HepG2 (cell line): Measurements from ENCODE around the gene LSM12. TPM values are rescaled to one million over a fixed set of nuclear protein-coding genes. Genes with fewer than 3 reads are reported as not detected.

ENCODE experiments used
- CREB1 ChIP-seq, 2 experiments: fragments of 450-650 bp in 1 of 2; IDR thresholded peaks; 2 replicates each; pipeline ENCODE4 v1.6.1; 2016 to 2017; ENCODE audit warnings: control low read depth in 1 of 2, mild to moderate bottlenecking in 1 of 2, missing compliant biosample characterization in 1 of 2, missing genetic modification characterization in 1 of 2
- HNF4A ChIP-seq: sonication (generic); formaldehyde crosslinking; IDR thresholded peaks from 2 replicates; pipeline ENCODE4 v1.4.0; 2020; ENCODE audit warnings: missing genetic modification reagents
- HNF4G ChIP-seq, 2 experiments: sonication (generic) in 1 of 2; formaldehyde crosslinking in 1 of 2; IDR thresholded peaks; 2 replicates each; pipeline versions ENCODE4 v1.4.0 to v1.6.1; 2011 to 2020; ENCODE audit warnings: borderline replicate concordance in 2 of 2, low read depth in 2 of 2, mild to moderate bottlenecking in 2 of 2, low read length in 1 of 2, missing genetic modification reagents in 1 of 2, moderate library complexity in 1 of 2
- POLR2A ChIP-seq, 2 experiments: IDR thresholded peaks; 2 replicates each; pipeline ENCODE4 v1.6.1; 2011; ENCODE audit warnings: low read depth in 2 of 2, low read length in 2 of 2, mild to moderate bottlenecking in 1 of 2, moderate library complexity in 1 of 2; ENCODE audit not compliant: insufficient read depth in 1 of 2
- ZBTB7A ChIP-seq: sonication (generic); formaldehyde crosslinking; IDR thresholded peaks from 2 replicates; pipeline ENCODE4 v1.8.0; 2022; ENCODE audit warnings: mild to moderate bottlenecking, missing genetic modification reagents
- ZNF12 ChIP-seq: sonication (generic); formaldehyde crosslinking; IDR thresholded peaks from 2 replicates; pipeline ENCODE4 v1.5.0; 2020; ENCODE audit warnings: missing genetic modification reagents
- ZNF510 ChIP-seq: sonication (generic); formaldehyde crosslinking; IDR thresholded peaks from 2 replicates; pipeline ENCODE4 v1.4.0; 2020; ENCODE audit warnings: low read depth, mild to moderate bottlenecking, missing genetic modification reagents
- ZNF629 ChIP-seq: sonication (generic); formaldehyde crosslinking; conservative IDR thresholded peaks from 2 replicates; pipeline ENCODE4 v1.5.0; 2020; ENCODE audit warnings: missing genetic modification reagents
- ZNF816 ChIP-seq: sonication (generic); formaldehyde crosslinking; IDR thresholded peaks from 2 replicates; pipeline ENCODE4 v1.8.0; 2022; ENCODE audit warnings: missing genetic modification reagents, mild to moderate bottlenecking, borderline replicate concordance
- polyA plus RNA-seq, 8 experiments: library from polyadenylated mRNA; depleted of rRNA in 3 of 8; stranded (reverse) in 7 of 8; unstranded in 1 of 8; fragments of >200 nt; fragmentation: Illumina TruSeq in 4 of 8; extraction: Trizol in 4 of 8; gene quantifications; 2 replicates each; pipeline versions ENCODE4 v1.2.1 to v1.2.3, GENCODE V29; 2011 to 2016; ENCODE audit warnings: low read depth in 4 of 8, missing spikeins in 1 of 8, mixed read lengths in 1 of 8; ENCODE audit not compliant: insufficient read depth in 1 of 8
- total RNA-seq, 5 experiments: library from RNA; depleted of rRNA; stranded (reverse); fragments of >200 nt; fragmentation: Illumina TruSeq; extraction: Trizol; gene quantifications; 2 replicates each; pipeline ENCODE4 v1.2.3, GENCODE V29; 2016; ENCODE audit warnings: low read depth in 1 of 5
- TF ChIP-seq, protein P1 (sequence below): sonication (generic); formaldehyde crosslinking; IDR thresholded peaks from 2 replicates; pipeline ENCODE4 v1.5.1; 2020; ENCODE audit warnings: missing genetic modification reagents, mild to moderate bottlenecking, borderline replicate concordance
- TF ChIP-seq, protein P2 (sequence below): sonication (generic); formaldehyde crosslinking; IDR thresholded peaks from 2 replicates; pipeline ENCODE4 v1.4.0; 2020; ENCODE audit warnings: missing genetic modification reagents, borderline replicate concordance
- TF ChIP-seq, protein P3 (sequence below): IDR thresholded peaks from 2 replicates; pipeline ENCODE4 v1.4.0; 2020; ENCODE audit warnings: mild to moderate bottlenecking, missing genetic modification reagents
- TF ChIP-seq, protein P4 (sequence below): IDR thresholded peaks from 2 replicates; pipeline ENCODE4 v1.6.1; 2016; ENCODE audit warnings: missing genetic modification reagents, missing compliant biosample characterization
- TF ChIP-seq, protein P5 (sequence below), 2 experiments: sonication (generic) in 1 of 2; formaldehyde crosslinking in 1 of 2; IDR thresholded peaks; 2 replicates each; pipeline versions ENCODE4 v1.4.0 to v1.6.1; 2016 to 2020; ENCODE audit warnings: borderline replicate concordance in 1 of 2, low read depth in 1 of 2, mild to moderate bottlenecking in 1 of 2, missing genetic modification reagents in 1 of 2

The LSM12 gene
- total and polyA plus RNA-seq, 2 of the 13 experiments (the other 11 are each of a cell fraction or from before 2014, with no cell fraction given) = 52.8 to 55.7 TPM

- TF ChIP-seq ZNF816 (CRISPR knock-in tag) = no peak
- TF ChIP-seq, protein P1, sequence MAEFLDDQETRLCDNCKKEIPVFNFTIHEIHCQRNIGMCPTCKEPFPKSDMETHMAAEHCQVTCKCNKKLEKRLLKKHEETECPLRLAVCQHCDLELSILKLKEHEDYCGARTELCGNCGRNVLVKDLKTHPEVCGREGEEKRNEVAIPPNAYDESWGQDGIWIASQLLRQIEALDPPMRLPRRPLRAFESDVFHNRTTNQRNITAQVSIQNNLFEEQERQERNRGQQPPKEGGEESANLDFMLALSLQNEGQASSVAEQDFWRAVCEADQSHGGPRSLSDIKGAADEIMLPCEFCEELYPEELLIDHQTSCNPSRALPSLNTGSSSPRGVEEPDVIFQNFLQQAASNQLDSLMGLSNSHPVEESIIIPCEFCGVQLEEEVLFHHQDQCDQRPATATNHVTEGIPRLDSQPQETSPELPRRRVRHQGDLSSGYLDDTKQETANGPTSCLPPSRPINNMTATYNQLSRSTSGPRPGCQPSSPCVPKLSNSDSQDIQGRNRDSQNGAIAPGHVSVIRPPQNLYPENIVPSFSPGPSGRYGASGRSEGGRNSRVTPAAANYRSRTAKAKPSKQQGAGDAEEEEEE (CRISPR knock-in tag) = 0 out of 2 replicates have a peak, but pooled peaks have one; percentile 44
- no peak for TF ChIP-seq CREB1 (IDR thresholded peaks at IDR 0.05)
- no peak for TF ChIP-seq CREB1 (CRISPR knock-in tag; IDR thresholded peaks at IDR 0.05)
- TF ChIP-seq HNF4A = peak; percentile 49
- TF ChIP-seq ZBTB7A (CRISPR knock-in tag) = peak; percentile 53; the same call in 1 of the 2 replicates
- peak; percentile 76 for TF ChIP-seq ZNF629 (CRISPR knock-in tag)
- peak; percentile 74 to 89 for TF ChIP-seq POLR2A (IDR thresholded peaks at IDR 0.05; ENCODE audit: insufficient read depth in 1 of 2, low read depth in 2 of 2, low read length in 2 of 2)
- TF ChIP-seq, protein P2, sequence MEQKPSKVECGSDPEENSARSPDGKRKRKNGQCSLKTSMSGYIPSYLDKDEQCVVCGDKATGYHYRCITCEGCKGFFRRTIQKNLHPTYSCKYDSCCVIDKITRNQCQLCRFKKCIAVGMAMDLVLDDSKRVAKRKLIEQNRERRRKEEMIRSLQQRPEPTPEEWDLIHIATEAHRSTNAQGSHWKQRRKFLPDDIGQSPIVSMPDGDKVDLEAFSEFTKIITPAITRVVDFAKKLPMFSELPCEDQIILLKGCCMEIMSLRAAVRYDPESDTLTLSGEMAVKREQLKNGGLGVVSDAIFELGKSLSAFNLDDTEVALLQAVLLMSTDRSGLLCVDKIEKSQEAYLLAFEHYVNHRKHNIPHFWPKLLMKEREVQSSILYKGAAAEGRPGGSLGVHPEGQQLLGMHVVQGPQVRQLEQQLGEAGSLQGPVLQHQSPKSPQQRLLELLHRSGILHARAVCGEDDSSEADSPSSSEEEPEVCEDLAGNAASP (CRISPR knock-in tag) = peak; percentile 43; the same call in 1 of the 2 replicates
- TF ChIP-seq, protein P3, sequence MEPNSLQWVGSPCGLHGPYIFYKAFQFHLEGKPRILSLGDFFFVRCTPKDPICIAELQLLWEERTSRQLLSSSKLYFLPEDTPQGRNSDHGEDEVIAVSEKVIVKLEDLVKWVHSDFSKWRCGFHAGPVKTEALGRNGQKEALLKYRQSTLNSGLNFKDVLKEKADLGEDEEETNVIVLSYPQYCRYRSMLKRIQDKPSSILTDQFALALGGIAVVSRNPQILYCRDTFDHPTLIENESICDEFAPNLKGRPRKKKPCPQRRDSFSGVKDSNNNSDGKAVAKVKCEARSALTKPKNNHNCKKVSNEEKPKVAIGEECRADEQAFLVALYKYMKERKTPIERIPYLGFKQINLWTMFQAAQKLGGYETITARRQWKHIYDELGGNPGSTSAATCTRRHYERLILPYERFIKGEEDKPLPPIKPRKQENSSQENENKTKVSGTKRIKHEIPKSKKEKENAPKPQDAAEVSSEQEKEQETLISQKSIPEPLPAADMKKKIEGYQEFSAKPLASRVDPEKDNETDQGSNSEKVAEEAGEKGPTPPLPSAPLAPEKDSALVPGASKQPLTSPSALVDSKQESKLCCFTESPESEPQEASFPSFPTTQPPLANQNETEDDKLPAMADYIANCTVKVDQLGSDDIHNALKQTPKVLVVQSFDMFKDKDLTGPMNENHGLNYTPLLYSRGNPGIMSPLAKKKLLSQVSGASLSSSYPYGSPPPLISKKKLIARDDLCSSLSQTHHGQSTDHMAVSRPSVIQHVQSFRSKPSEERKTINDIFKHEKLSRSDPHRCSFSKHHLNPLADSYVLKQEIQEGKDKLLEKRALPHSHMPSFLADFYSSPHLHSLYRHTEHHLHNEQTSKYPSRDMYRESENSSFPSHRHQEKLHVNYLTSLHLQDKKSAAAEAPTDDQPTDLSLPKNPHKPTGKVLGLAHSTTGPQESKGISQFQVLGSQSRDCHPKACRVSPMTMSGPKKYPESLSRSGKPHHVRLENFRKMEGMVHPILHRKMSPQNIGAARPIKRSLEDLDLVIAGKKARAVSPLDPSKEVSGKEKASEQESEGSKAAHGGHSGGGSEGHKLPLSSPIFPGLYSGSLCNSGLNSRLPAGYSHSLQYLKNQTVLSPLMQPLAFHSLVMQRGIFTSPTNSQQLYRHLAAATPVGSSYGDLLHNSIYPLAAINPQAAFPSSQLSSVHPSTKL (CRISPR knock-in tag) = no peak; the same call in 1 of the 2 replicates
- TF ChIP-seq, protein P4, sequence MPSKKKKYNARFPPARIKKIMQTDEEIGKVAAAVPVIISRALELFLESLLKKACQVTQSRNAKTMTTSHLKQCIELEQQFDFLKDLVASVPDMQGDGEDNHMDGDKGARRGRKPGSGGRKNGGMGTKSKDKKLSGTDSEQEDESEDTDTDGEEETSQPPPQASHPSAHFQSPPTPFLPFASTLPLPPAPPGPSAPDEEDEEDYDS (CRISPR knock-in tag) = peak; percentile 4; the same call in 1 of the 2 replicates
- TF ChIP-seq, protein P5, sequence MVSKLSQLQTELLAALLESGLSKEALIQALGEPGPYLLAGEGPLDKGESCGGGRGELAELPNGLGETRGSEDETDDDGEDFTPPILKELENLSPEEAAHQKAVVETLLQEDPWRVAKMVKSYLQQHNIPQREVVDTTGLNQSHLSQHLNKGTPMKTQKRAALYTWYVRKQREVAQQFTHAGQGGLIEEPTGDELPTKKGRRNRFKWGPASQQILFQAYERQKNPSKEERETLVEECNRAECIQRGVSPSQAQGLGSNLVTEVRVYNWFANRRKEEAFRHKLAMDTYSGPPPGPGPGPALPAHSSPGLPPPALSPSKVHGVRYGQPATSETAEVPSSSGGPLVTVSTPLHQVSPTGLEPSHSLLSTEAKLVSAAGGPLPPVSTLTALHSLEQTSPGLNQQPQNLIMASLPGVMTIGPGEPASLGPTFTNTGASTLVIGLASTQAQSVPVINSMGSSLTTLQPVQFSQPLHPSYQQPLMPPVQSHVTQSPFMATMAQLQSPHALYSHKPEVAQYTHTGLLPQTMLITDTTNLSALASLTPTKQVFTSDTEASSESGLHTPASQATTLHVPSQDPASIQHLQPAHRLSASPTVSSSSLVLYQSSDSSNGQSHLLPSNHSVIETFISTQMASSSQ (IDR thresholded peaks at IDR 0.05; ENCODE audit: low read depth) = no peak
- TF ChIP-seq, protein P5 (CRISPR knock-in tag; IDR thresholded peaks at IDR 0.05; ENCODE audit: borderline replicate concordance) = 0 out of 2 replicates have a peak, but pooled peaks have one; percentile 12
- peak; percentile 37; the same call in 1 of the 2 replicates for TF ChIP-seq ZNF12 (CRISPR knock-in tag)
- TF ChIP-seq ZNF510 (CRISPR knock-in tag) = no peak
- TF ChIP-seq HNF4G (IDR thresholded peaks at IDR 0.05; ENCODE audit: borderline replicate concordance, low read depth, low read length) = peak; percentile 29; the same call in 1 of the 2 replicates
- TF ChIP-seq HNF4G (CRISPR knock-in tag; IDR thresholded peaks at IDR 0.05; ENCODE audit: borderline replicate concordance, low read depth) = no peak
Observed at GRCh38 chr17:44095647-44096496, 29.4 kb upstream of the LSM12 start (continued).
